Measurements from ENCODE around the gene PRSS33. TPM values are rescaled to one million over a fixed set of nuclear protein-coding genes. Genes with fewer than 3 reads are reported as not detected.

PRSS33 gene
- total RNA-seq, 2 donors from 2014 or later = 0.46 TPM; not detected in 1

- Mint-ChIP-seq H3K4me3 (peak overlapping the region; percentile 84 to 91), H3K4me1 (ENCODE audit: low read depth) (peaks cover 19% of the 10 kb centered on the region), H3K9me3 (no peaks in the 10 kb centered on the region), H3K27me3 (ENCODE audit: low read depth) (peaks cover 10% of the 10 kb centered on the region), H3K36me3 (ENCODE audit: insufficient read depth in 2 of 2) (no peaks in the 10 kb centered on the region), H3K27ac (peak overlapping the region; percentile 72)
- ATAC-seq (replicated peaks in 1 of 2) (peak in 1 of 2 donors; percentile 1), DNase-seq (no peak)
These were observed 2.8 kb downstream of the PRSS33 start for GRCh38 chr16:2784358-2785100.

GRCh38 chr16:2783581-2784357 lies 3.6 kb downstream of the PRSS33 start:
- Mint-ChIP-seq H3K27ac (no peak overlapping the region), H3K27me3 (ENCODE audit: low read depth) (peaks cover 10% of the 10 kb centered on the region), H3K36me3 (ENCODE audit: insufficient read depth in 2 of 2) (no peaks in the 10 kb centered on the region), H3K4me1 (ENCODE audit: low read depth) (peaks cover 21% of the 10 kb centered on the region), H3K9me3 (no peaks in the 10 kb centered on the region), H3K4me3 (peak overlapping the region in 1 of 2 donors; percentile 66)
- ATAC-seq (replicated peaks in 1 of 2) = no peak
- no peak for DNase-seq

GRCh38 chr16:2782583-2783351 lies 4.6 kb downstream of the PRSS33 start:
- peaks cover 4% of the 10 kb centered on the region for H3K27me3 Mint-ChIP-seq (ENCODE audit: low read depth)
- no peak overlapping the region for H3K27ac Mint-ChIP-seq
- no peaks in the 10 kb centered on the region for H3K9me3 Mint-ChIP-seq
- no peak for ATAC-seq (replicated peaks in 1 of 2)
- DNase-seq = no peak
- H3K4me1 Mint-ChIP-seq (ENCODE audit: low read depth) = peaks cover 31% of the 10 kb centered on the region
- H3K4me3 Mint-ChIP-seq = no peak overlapping the region
- peaks cover 0 to 3% of the 10 kb centered on the region in 2 donors for H3K36me3 Mint-ChIP-seq (ENCODE audit: insufficient read depth in 2 of 2)

GRCh38 chr16:2779978-2780898 lies 7.1 kb downstream of the PRSS33 start:
- H3K9me3 Mint-ChIP-seq = no peaks in the 10 kb centered on the region
- DNase-seq (no peak), ATAC-seq (replicated peaks in 1 of 2) (no peak)
- H3K4me1 Mint-ChIP-seq (ENCODE audit: low read depth) = peaks cover 39% of the 10 kb centered on the region
- peaks cover 0 to 8% of the 10 kb centered on the region in 2 donors for H3K36me3 Mint-ChIP-seq (ENCODE audit: insufficient read depth in 2 of 2)
- H3K27me3 Mint-ChIP-seq (ENCODE audit: low read depth) = no peaks in the 10 kb centered on the region
- peak overlapping the region in 1 of 2 donors; percentile 44 for H3K4me3 Mint-ChIP-seq
- H3K27ac Mint-ChIP-seq = no peak overlapping the region

GRCh38 chr16:2779151-2779920 lies 8.0 kb downstream of the PRSS33 start:
- H3K27ac Mint-ChIP-seq = no peak overlapping the region
- peak overlapping the region in 1 of 2 donors; percentile 92 for H3K4me3 Mint-ChIP-seq
- peaks cover 47% of the 10 kb centered on the region for H3K4me1 Mint-ChIP-seq (ENCODE audit: low read depth)
- peaks cover 0 to 8% of the 10 kb centered on the region in 2 donors for H3K36me3 Mint-ChIP-seq (ENCODE audit: insufficient read depth in 2 of 2)
- no peaks in the 10 kb centered on the region for H3K9me3 Mint-ChIP-seq
- no peak for ATAC-seq (replicated peaks in 1 of 2)
- DNase-seq = no peak
- no peaks in the 10 kb centered on the region for H3K27me3 Mint-ChIP-seq (ENCODE audit: low read depth)

- Mint-ChIP-seq H3K4me3 (peak overlapping the region; percentile 92 to 93), H3K4me1 (ENCODE audit: low read depth) (peaks cover 48% of the 10 kb centered on the region), H3K27me3 (ENCODE audit: low read depth) (no peaks in the 10 kb centered on the region)
These were observed 8.8 kb downstream of the PRSS33 start for GRCh38 chr16:2778630-2778958.

GRCh38 chr16:2777903-2778629 lies 9.3 kb downstream of the PRSS33 start:
- Mint-ChIP-seq H3K4me3 (peak overlapping the region; percentile 92 to 93), H3K36me3 (ENCODE audit: insufficient read depth in 2 of 2) (peaks cover 0 to 8% of the 10 kb centered on the region in 2 donors), H3K27ac (peak overlapping the region; percentile 90), H3K27me3 (ENCODE audit: low read depth) (no peaks in the 10 kb centered on the region), H3K9me3 (no peaks in the 10 kb centered on the region), H3K4me1 (ENCODE audit: low read depth) (peaks cover 48% of the 10 kb centered on the region)
- DNase-seq = peak in 1 of 2 donors; percentile 37
- ATAC-seq (replicated peaks in 1 of 2) = peak; percentile 2 to 14

More at GRCh38 chr16:2778630-2778958, 8.8 kb downstream of the PRSS33 start:
- Mint-ChIP-seq H3K27ac (peak overlapping the region; percentile 90), H3K36me3 (ENCODE audit: insufficient read depth in 2 of 2) (peaks cover 0 to 8% of the 10 kb centered on the region in 2 donors), H3K9me3 (no peaks in the 10 kb centered on the region)
- no peak for DNase-seq
- no peak for ATAC-seq (replicated peaks in 1 of 2)

GRCh38 chr16:2777231-2777902 lies 10.0 kb downstream of the PRSS33 start, which contains the start of gene ELOB:
Gene ELOB, minus strand, starts transcription at chr16:2777280. Its CDS starts 41 bp downstream, at chr16:2777239.
- H3K4me3 Mint-ChIP-seq = peak within 1 kb of the TSS; percentile 95 to 97
- ATAC-seq (replicated peaks in 1 of 2) = peak; percentile 90 to 92
- H3K9me3 Mint-ChIP-seq = no peaks in the 10 kb centered on the region
- no peaks in the 10 kb centered on the region for H3K27me3 Mint-ChIP-seq (ENCODE audit: low read depth)
- H3K27ac Mint-ChIP-seq = peak within 1 kb of the TSS; percentile 90
- DNase-seq = peak; percentile 91 to 94
- H3K36me3 Mint-ChIP-seq (ENCODE audit: insufficient read depth in 2 of 2) = peaks cover 5 to 10% of the 10 kb centered on the region in 2 donors
- H3K4me1 Mint-ChIP-seq (ENCODE audit: low read depth) = peaks cover 48% of the 10 kb centered on the region

- H3K4me1 Mint-ChIP-seq (ENCODE audit: low read depth) = peaks cover 48% of the 10 kb centered on the region
- peak overlapping the region; percentile 90 for H3K27ac Mint-ChIP-seq
- ATAC-seq (replicated peaks in 1 of 2) (peak; percentile 51 to 54), DNase-seq (peak; percentile 62 to 66)
- peaks cover 7 to 13% of the 10 kb centered on the region in 2 donors for H3K36me3 Mint-ChIP-seq (ENCODE audit: insufficient read depth in 2 of 2)
- peak overlapping the region; percentile 95 to 97 for H3K4me3 Mint-ChIP-seq
- H3K9me3 Mint-ChIP-seq = no peaks in the 10 kb centered on the region
- H3K27me3 Mint-ChIP-seq (ENCODE audit: low read depth) = no peaks in the 10 kb centered on the region
These were observed 10.7 kb downstream of the PRSS33 start for GRCh38 chr16:2776500-2777139.

GRCh38 chr16:2775765-2776499 lies 11.4 kb downstream of the PRSS33 start:
- DNase-seq (no peak), ATAC-seq (replicated peaks in 1 of 2) (no peak)
- Mint-ChIP-seq H3K27me3 (ENCODE audit: low read depth) (no peaks in the 10 kb centered on the region), H3K36me3 (ENCODE audit: insufficient read depth in 2 of 2) (peaks cover 7 to 13% of the 10 kb centered on the region in 2 donors), H3K27ac (peak overlapping the region; percentile 90), H3K9me3 (no peaks in the 10 kb centered on the region), H3K4me3 (peak overlapping the region; percentile 95 to 97), H3K4me1 (ENCODE audit: low read depth) (peaks cover 48% of the 10 kb centered on the region)
